Stimulated activated CD8-positive, alpha-beta memory T cell treated with anti-CD3 and anti-CD28 coated beads, Interleukin-7, amount 100 ng/mL, for 1 hour (primary cell): ENCODE results near the gene ISG15.

Experiments used
- DNase-seq, 2 donors: peaks; one replicate each; pipeline ENCODE4 v3.0.0-alpha.2; 2020; ENCODE audit warnings: low read depth in 2 of 2

The ISG15 gene

DNA sequence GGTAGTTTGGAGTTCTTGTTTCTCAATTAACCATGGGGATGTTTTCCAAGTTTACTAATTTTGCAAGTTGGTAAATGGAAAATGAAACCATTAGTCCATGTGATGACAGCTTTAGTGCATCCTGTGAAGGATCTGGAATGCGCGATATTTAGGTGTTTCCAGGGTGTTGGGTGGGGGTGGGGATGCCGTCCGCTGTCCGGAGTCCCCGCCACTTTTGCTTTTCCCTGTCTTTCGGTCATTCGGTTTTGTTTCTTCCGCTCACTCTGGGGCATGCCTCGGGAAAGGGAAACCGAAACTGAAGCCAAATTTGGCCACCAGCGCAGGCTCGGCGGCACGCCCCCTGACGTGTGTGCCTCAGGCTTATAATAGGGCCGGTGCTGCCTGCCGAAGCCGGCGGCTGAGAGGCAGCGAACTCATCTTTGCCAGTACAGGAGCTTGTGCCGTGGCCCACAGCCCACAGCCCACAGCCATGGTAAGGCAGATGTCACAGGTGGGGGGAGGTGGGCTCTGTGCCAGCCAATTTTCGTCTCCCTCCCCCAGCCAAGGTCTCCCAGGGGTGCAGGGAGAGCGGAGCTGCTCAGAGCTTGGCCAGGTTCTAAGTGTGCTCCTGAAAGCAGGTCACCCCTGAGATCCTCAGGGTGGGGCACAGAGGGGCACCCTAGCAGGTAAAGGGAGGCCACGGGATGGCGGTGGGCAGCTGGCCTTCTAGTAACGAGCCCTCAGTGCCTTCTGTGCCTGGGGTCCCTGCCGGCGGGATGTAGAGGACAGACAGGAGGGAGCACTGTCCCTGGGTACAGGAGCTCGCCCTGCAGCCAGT is at the start of gene ISG15:
TSS of gene ISG15 (plus strand) at position 393 of the 817 bp plus-strand sequence. CDS start at position 470, 77 bp downstream.
- peak; percentile 72 to 78 for DNase-seq

DNA sequence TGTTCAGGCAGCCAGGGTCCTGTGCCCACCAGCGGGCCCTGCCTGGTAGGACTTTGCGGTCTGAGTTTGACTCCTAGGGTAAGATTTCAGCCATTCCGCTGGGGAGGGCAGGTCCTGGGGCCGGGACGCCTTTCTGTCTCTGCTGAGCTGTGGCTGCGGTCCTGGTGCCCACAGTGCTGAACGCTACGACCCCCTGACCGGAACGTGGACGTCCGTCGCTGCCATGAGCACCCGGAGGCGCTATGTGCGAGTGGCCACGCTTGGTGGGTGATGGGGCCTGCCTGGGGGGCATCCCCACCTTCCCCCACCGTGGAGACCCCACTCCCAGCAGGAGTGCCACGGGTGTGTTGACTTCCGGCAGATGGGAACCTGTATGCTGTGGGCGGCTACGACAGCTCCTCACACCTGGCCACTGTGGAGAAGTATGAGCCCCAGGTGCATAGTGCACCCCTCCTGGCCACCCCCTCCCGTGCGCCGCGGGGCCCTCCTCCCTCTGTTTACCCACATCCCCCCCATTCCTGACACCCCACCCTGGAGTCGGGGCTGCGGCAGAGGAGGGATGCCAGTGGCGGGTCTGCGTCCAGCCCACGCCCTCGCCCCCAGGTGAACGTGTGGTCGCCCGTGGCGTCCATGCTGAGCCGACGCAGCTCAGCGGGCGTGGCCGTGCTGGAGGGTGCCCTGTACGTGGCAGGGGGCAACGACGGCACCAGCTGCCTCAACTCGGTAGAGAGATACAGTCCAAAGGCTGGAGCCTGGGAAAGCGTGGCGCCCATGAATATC is 49.4 kb upstream of the ISG15 start:
- DNase-seq: no peak

DNA sequence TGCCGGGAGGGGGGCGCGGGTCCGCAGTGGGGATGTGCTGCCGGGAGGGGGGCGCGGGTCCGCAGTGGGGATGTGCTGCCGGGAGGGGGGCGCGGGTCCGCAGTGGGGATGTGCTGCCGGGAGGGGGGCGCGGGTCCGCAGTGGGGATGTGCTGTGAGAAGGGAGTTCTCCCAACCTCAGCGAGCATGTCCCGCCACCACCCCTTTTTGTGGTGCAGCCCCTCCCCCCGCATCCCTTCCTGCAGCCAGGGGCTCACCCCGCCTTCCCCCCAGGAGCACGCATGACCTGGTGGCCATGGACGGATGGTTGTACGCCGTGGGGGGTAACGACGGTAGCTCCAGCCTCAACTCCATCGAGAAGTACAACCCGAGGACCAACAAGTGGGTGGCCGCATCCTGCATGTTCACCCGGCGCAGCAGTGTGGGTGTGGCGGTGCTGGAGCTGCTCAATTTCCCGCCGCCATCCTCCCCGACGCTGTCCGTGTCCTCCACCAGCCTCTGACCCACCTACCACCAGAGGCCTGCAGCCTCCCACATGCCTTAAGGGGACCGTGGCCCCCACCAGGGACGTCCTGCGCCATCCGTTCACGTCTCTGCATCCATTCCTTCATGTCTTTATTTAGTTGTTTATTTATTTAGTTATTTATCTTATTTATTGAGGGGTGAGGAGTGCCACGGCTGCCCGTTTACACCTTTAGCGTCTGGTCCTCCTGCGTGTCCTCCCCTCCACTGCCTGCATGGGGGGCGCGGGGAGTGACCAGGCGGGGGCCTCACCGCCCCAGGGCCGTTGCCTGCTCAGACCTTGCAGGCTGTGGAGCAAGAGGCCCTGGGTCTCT is 48.4 kb upstream of the ISG15 start:
- DNase-seq: no peak

DNA sequence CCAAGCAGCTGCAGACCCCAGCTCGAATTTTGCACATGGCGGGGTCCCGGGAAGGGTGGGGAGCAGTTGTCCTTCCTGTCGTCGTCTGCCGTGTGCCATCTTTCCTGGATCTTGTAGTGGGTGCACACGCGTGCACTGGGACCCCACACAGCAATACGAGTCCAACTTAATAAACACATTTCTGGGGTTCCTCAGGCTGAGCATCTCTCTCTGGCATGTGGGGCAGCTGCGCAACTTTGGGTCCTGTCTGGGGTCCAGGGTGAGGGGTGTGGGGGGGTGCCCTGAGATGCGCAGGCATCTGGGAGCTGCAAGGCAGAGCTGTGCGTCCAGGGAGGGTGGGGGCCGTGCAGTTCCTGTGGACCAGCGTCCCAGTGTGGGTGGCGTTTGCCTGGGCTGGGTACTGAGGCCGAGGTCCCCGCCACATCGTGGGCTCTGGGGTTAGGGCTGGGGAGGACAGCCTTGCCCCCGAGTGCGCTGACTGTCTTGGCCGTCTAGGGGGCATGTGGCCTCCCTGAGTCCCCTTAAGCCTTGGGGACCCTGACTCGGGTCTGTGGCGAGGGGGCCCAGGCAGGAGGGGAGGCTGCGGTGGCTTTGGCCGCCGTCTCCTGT is 47.7 kb upstream of the ISG15 start:
- DNase-seq: no peak

DNA sequence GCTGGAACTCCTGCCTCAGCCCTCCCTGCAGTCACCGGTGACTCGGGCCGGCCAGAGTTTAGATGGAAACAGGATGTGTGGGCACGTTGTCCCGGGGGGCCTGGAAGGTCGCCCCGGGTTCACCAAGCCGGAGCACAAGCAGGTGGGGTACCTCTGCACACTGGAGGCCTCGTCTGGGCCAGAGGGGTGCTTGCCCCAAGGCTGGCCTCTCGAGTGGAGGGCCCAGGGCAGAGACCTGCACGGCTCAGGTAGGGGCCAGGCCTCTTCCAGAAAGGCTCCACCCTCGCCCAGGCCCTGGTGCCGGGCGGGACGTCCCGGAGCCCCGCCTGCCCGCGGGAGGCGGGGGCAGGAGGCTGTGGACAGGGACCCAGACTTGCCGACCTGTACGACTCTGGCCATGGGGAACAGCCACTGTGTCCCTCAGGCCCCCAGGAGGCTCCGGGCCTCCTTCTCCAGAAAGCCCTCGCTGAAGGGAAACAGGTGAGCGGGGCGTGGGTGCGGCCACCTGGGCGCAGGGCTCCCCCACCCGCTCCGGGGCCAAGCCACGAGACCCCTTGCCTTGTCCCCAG is 47.1 kb upstream of the ISG15 start, which contains the start of gene PLEKHN1:
TSS of gene PLEKHN1 (plus strand) at position 348 of the 569 bp plus-strand sequence. CDS start at position 398, 50 bp downstream.
- no peak for DNase-seq

DNA sequence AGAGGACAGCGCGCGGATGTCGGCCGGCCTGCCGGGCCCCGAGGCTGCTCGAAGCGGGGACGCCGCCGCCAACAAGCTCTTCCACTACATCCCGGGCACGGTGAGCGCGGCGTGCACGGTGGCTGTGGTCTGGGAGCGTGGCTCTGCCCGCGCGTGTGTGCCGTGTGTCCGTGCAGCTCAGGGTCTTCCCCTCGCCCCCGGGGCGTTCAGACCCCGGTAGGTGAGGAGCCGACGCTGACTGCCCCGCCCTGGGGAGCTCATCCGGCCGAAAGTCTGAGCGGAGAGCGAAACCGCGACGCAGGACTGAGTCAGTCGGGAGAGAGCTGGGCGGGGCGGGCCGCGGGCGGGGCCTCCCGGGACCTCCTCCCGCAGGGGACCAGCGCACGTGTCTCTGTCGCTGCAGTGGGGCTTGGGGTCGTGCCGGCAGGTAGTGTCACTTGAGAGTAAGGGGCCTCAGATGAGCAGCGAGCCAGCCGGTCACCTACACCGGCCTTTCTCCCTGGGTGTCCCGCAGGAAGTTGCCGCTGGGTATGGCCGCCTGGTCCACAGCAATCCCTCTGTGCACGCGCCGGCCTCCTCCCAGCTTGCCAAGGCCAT is 46.5 kb upstream of the ISG15 start:
- peak; percentile 58 to 76 for DNase-seq

DNA sequence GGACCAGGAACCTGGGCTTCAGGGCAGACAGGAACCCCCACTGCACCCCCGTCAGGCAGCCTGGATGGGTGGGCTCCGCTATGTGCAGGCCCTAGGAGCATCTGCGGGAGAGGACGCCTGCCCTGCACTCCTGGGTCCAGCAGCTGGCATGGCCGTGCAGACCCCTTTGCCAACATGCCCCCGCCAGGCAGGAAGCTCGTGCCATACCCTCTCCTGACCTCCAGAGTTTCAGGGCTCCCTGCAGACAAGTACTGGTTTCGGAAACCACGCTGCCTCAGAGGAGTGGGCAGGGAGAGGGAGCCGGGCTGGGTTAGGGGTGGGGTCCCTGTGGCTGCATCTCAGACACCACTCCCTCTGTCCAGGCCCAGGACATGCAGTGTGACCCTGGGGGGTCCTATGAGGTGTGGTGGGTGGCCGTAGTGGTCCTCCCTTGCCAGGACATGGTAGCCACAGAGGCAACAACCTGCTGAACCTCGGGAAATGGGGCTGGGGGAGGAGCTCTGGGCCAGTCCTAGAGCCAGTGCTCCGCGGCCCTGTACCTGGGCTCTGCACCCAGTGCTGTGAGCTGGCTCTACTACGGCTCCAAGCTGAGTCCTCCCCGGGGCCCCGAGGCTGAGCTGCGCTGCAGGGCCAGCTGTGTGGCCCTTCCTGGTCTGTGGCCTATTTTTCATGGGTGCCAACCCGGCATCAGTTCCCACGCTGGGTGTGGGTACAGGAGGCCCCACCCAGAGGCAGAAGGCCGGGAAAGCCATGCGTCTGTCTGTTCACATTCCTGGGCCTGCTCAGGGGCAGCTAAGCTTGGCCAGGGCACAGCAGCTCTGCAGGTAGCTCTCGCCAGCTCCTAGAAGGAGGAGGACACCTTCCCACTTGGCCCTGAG is 45.6 kb upstream of the ISG15 start:
- no peak for DNase-seq

DNA sequence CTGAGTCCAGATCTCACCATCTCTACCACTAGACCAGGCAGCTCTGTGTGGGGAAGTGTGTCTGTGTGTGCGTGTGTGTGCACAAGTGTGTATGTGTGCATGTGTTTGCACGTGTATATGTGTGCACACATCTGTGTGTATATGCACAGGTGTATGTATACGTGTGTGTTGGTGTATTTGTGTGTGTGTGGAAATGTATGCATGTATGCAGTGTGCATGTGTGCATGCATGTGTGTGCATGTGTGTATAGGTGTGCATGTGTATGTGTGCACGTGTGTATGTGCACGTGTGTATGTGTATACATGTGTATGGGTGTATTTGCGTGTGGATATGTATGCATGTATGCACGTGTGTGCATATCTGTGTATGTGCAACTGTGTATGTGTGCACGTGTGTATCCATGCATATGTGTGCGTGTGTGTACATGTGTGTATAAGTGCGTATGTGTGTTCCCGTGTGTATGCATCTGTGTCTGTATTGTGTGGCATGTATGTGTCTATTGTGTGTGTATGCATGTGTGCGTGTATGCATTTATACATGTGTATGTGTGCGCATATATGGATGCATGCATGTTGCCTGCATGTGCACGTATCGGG is 43.9 kb upstream of the ISG15 start:
- no peak for DNase-seq

DNA sequence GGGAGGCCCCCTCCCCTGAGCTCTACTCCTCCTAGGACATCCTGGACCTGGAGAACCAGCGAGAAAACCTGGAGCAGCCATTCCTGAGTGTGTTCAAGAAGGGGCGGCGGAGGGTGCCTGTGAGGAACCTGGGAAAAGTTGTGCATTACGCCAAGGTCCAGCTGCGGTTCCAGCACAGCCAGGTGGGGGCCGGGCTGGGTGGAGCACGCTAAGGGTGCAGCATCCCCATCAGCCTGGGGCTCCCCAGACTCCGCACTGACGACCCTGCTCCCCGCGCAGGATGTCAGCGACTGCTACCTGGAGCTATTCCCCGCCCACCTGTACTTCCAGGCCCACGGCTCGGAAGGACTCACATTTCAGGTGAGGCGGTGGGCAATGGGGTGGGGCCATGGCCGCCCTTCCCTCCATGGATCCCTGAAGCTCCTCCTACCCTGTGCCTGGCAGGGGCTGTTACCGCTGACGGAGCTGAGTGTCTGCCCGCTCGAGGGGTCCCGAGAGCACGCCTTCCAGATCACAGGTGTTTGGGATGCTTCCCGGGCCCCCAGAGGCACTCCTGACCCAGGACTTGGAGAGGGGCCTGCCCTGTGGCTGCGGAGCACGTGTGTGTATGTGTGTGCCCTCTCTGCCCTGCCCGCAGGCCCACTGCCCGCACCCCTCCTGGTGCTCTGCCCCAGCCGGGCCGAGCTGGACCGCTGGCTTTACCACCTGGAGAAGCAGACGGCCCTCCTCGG is 42.9 kb upstream of the ISG15 start:
- no peak for DNase-seq

DNA sequence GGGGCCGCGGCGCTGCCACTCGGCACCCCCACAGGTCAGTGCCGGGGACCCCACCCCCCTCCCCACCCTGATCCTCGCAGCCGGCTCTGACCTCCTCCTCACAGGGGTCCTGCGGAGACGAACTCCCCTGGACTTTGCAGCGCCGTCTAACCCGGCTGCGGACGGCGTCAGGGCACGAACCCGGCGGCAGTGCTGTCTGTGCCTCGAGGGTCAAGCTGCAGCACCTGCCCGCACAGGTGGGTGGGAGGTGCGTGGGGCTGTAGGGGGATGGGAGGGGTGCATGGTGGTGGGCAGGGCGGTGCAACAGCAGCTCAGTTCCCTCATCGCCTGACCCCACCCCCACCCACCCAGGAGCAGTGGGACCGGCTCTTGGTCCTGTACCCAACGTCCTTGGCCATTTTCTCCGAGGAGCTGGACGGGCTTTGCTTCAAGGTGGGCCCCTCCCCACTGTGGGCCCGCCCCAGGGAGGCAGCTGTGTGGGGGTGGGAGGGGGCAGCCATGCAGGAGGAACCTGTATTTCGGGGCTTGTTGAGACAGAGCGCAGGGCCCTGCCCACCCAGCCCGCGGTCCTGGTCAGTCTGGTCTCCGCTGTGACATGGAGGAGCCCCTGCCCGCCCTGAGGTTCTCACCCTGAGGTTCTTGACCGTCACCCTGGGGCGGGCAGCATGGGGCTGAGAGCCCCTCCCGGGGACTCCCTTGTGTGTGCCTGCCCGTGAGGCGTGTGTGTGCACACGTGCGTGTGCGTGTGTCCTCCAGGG is 42.1 kb upstream of the ISG15 start:
- DNase-seq: no peak

DNA sequence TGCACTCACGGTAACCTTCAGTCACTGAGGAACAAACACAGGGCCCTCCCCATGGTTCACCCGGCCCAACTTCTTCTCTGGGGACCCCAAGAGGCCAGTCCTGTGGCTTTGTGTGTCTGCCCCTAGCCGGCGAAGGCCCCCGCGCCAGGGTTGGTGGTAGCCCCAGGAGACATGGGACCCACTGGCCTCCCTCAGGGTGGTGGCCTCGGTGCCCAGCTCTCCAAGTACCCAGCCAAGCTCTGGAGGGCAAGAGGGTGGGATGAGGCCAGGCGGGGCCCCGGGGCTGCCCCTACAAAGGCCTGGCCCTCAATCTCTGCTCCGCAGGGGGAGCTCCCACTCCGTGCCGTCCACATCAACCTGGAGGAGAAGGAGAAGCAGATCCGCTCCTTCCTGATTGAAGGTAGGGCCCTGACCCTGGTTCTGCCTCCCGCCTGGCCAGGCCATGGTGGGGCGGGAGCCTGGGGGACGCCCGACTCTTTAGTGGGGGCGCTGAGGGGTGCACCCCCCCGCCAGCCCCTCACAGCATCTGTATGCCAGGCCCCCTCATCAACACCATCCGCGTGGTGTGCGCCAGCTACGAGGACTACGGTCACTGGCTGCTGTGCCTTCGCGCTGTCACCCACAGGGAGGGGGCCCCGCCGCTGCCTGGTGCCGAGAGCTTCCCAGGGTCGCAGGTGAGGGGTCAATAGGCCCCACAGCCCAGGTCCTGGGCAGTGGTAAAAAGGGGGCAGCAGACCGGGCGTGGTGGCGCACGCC is 41.4 kb upstream of the ISG15 start:
- no peak for DNase-seq

DNA sequence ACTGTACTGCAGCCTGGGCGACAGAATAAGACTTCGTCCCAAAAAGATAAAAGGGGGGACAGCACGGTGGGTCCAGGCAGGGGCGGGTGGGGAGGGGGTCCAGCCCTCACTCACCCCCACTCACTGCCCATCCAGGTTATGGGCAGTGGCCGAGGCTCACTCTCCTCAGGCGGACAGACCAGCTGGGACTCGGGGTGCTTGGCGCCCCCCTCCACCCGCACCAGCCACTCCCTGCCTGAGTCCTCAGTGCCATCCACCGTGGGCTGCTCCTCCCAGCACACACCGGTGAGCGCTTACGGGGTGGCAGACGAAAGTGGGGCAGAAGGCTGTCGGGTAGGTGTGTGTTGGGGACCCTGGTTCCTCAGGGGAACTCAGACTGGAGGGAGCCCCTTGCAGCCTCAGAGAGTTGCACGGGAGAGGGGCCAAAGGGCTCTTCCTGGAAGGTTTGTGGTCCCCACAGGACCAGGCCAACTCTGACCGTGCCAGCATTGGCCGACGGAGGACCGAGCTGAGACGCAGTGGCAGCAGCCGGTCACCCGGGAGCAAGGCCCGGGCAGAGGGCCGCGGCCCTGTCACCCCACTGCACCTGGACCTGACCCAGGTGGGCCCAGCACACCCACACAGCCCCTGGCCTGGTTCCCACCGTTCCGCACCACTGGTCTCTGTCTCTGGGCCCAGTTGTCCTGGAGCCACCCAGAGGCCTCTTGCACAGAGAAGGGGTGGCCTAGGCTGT is 40.4 kb upstream of the ISG15 start:
- DNase-seq: no peak

DNA sequence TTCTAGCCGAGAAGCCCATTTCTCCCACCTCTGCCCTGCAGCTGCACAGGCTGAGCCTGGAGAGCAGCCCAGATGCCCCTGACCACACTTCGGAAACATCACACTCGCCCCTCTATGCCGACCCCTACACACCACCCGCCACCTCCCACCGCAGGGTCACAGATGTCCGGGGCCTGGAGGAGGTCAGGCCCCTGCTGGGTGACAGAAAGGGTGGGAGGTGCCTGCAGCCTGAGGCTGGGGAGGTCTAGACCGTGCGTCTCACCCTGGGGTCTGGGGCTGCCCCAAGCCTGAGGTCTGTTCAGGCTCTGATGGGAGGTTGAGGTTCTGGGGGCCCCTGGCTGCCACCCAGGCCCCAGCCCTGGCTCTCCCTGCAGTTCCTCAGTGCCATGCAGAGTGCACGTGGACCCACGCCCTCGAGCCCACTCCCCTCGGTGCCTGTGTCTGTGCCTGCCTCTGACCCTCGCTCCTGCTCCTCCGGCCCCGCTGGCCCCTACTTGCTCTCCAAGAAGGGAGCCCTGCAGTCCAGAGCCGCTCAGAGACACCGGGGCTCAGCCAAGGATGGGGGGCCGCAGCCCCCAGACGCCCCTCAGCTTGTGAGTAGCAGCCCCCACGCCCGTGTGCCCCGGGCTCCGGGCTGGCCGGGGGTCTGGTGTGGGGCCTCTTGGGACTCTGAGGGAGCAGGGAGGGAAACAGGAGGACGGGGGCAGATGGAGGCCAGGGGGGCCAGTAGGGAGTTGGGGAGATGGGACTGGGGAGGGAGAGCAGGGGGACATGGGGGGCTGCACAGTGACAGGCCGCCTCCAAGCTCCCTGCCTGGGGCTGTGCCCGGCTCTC is 39.6 kb upstream of the ISG15 start:
- no peak for DNase-seq

DNA sequence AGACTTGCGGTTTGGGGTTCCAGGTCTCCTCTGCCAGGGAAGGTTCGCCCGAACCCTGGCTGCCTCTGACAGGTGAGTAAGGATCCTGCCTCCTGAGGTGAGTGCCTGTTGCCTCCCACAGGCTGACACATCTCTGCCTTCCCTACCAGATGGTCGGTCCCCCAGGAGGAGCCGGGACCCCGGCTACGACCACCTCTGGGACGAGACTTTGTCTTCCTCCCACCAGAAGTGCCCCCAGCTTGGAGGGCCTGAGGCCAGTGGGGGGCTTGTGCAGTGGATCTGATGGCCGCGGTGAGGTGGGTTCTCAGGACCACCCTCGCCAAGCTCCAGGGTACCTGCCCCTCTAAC is 39.0 kb upstream of the ISG15 start:
- no peak for DNase-seq

DNA sequence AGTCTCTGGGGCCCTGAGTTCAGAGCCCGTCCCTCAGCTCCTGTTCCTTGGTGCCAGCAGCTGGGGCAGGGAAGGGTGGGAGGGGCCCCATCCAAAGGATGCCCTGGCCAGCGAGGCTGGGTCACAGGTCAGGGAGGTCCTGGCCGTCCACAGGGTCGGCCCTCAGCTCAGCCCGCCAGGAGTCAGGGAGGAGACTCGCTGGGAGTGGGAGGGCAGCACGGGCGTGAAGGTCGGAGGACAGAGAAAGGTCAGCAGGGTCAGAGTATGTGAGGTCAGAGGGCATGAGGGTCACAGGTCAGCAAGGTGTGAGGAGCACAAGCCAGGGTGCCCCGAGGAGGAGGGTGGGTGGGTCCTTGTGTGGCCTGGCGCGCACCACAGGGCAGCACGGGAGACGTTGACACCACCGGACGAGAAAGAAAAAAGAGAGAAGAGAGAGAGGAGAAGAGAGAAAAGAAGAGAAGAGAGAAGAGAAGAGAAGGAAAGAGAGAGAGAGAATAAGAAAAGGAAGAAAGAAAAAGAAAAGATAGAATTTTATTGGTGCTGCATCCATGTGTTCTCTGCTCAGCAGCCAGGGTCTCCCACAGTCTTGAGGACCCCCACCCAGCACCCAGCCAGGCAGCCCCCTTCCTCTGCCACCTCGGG is 38.5 kb upstream of the ISG15 start:
- no peak for DNase-seq
